B cell (primary cell): ENCODE results near the gene ATP8A2. TPM values are rescaled to one million over a fixed set of nuclear protein-coding genes. Genes with fewer than 3 reads are reported as not detected.

ENCODE experiments used
- ATAC-seq: fragments of 200-7000 bp; cut with Tn5 transposase; one replicate; pipeline ENCODE4 v1.10.0; 2021; ENCODE audit warnings: low read depth, mild to moderate bottlenecking, moderate number of reproducible peaks, moderate library complexity
- CTCF ChIA-PET: fragments of 350-600 bp; sonication (Branson Sonifier 250); formaldehyde crosslinking; loops from one replicate; lab custom pipeline; 2021; ENCODE audit warnings: antibody characterized with exemption, inconsistent platforms; lab: Charles Lee
- POLR2A ChIA-PET: fragments of 350-600 bp; sonication (Branson Sonifier 250); formaldehyde crosslinking; loops from one replicate; lab custom pipeline; 2021; ENCODE audit warnings: antibody characterized with exemption; lab: Charles Lee
- DNase-seq: peaks from one replicate; pipeline ENCODE4 v3.0.0; 2013
- H2AFZ ChIP-seq: 2 replicates; pipeline ENCODE4 v1.6.1; 2012; ENCODE audit warnings: mild to moderate bottlenecking, low read depth, low read length; ENCODE audit not compliant: insufficient read depth, poor library complexity, severe bottlenecking
- H3K27ac ChIP-seq, 2 donors: 1 replicate in 1 of 2; 2 replicates in 1 of 2; pipeline ENCODE4 v1.5.1; 2012 to 2013; ENCODE audit warnings: low read length in 2 of 2, mild to moderate bottlenecking in 2 of 2, moderate library complexity in 1 of 2
- H3K27me3 ChIP-seq, 4 experiments: fragments of 200-600 bp in 1 of 4; sonication (generic) in 1 of 4; replicated peaks in 1 of 4; 1 replicate in 2 of 4; 2 replicates in 2 of 4; pipeline versions ENCODE4 v1.6.1 to v1.7.0; 2013 to 2016; ENCODE audit warnings: low read length in 3 of 4, mild to moderate bottlenecking in 2 of 4, mixed read lengths in 1 of 4, moderate library complexity in 1 of 4; ENCODE audit not compliant: insufficient read depth in 4 of 4, control insufficient read depth in 3 of 4; ENCODE audit errors: control extremely low read depth in 1 of 4
- H3K36me3 ChIP-seq, 2 experiments: replicated peaks in 1 of 2; 1 replicate in 1 of 2; 2 replicates in 1 of 2; pipeline versions ENCODE4 v1.6.1 to v1.7.1; 2013; ENCODE audit warnings: low read length in 1 of 2; ENCODE audit not compliant: insufficient read depth in 2 of 2, control insufficient read depth in 1 of 2; ENCODE audit errors: control extremely low read depth in 1 of 2, extremely low read depth in 1 of 2
- H3K4me1 ChIP-seq, 2 donors: fragments of 200-600 bp in 1 of 2; sonication (generic) in 1 of 2; 1 replicate in 1 of 2; 2 replicates in 1 of 2; pipeline versions ENCODE4 v1.5.1 to v1.6.1; 2013 to 2017; ENCODE audit warnings: low read length in 2 of 2; ENCODE audit not compliant: control insufficient read depth in 2 of 2, insufficient read depth in 2 of 2
- H3K4me2 ChIP-seq: replicated peaks from 2 replicates; pipeline ENCODE3; 2012; ENCODE audit warnings: mild to moderate bottlenecking, low read depth, low read length; ENCODE audit not compliant: poor library complexity, severe bottlenecking
- H3K4me3 ChIP-seq, 5 experiments: fragments of 200-600 bp in 1 of 5; sonication (generic) in 1 of 5; 1 replicate in 3 of 5; 2 replicates in 2 of 5; pipeline versions ENCODE4 v1.5.1 to v1.7.0; 2011 to 2016; ENCODE audit warnings: low read length in 4 of 5, mild to moderate bottlenecking in 4 of 5, low read depth in 2 of 5, control low read depth in 1 of 5, moderate library complexity in 1 of 5; ENCODE audit not compliant: insufficient read depth in 1 of 5; ENCODE audit errors: control extremely low read depth in 1 of 5, extremely low read depth in 1 of 5
- H3K79me2 ChIP-seq: fragments of 200-600 bp; sonication (generic); one replicate; pipeline ENCODE4 v1.6.0; 2016; ENCODE audit warnings: low read length; ENCODE audit not compliant: control insufficient read depth, insufficient read depth
- H3K9ac ChIP-seq: fragments of 200-600 bp; sonication (generic); 2 replicates; pipeline ENCODE4 v1.6.1; 2017; ENCODE audit warnings: mild to moderate bottlenecking, low read length, moderate library complexity
- H3K9me3 ChIP-seq, 3 donors: one replicate each; pipeline versions ENCODE4 v1.6.1 to v1.7.1; 2013; ENCODE audit warnings: low read length in 2 of 3; ENCODE audit not compliant: control insufficient read depth in 2 of 3, insufficient read depth in 1 of 3; ENCODE audit errors: control extremely low read depth in 1 of 3
- H4K20me1 ChIP-seq: 2 replicates; pipeline ENCODE4 v1.6.0; 2012; ENCODE audit warnings: mild to moderate bottlenecking, low read length; ENCODE audit not compliant: insufficient read depth, control insufficient read depth, poor library complexity, severe bottlenecking
- H3K27ac Mint-ChIP-seq: one replicate; pipeline ENCODE4 v1.8.0; 2021; ENCODE audit warnings: mixed read lengths
- H3K27me3 Mint-ChIP-seq: one replicate; pipeline ENCODE4 v1.8.0; 2021; ENCODE audit warnings: mixed read lengths
- H3K4me1 Mint-ChIP-seq: one replicate; pipeline ENCODE4 v1.8.0; 2021; ENCODE audit warnings: mixed read lengths
- H3K4me3 Mint-ChIP-seq: one replicate; pipeline ENCODE4 v1.8.0; 2021; ENCODE audit warnings: mixed read lengths
- H3K9me3 Mint-ChIP-seq: one replicate; pipeline ENCODE4 v1.8.0; 2022; ENCODE audit warnings: mixed read lengths; ENCODE audit not compliant: insufficient read depth
- CTCF ChIP-seq: fragments of 200-600 bp; IDR thresholded peaks from one replicate; pipeline ENCODE4 v1.8.0; 2022; ENCODE audit warnings: antibody characterized with exemption, mild to moderate bottlenecking
- EZH2 ChIP-seq: IDR thresholded peaks from 2 replicates; pipeline ENCODE4 v1.6.1; 2012; ENCODE audit warnings: borderline replicate concordance, low read depth, mild to moderate bottlenecking, moderate library complexity, low read length; ENCODE audit not compliant: insufficient read depth, poor library complexity, severe bottlenecking
- WGBS: methylation state at CpG from one replicate; pipeline ENCODE4 v1.1.5; 2013; ENCODE audit warnings: missing lambda C conversion rate; ENCODE audit not compliant: insufficient coverage; 5-methylcytosine and 5-hydroxymethylcytosine counted together
- intact Hi-C: fragments of 100-400 bp; cut with micrococcal nuclease; formaldehyde crosslinking; loops from one replicate; pipeline ENCODE4 v1.10.0; 2022
- polyA plus RNA-seq: library from polyadenylated mRNA; depleted of rRNA; stranded (reverse); fragments of >200 nt; gene quantifications from 2 replicates; pipeline ENCODE4 v1.2.3, GENCODE V29; 2012
- total RNA-seq, 2 donors: library from RNA; stranded (reverse); fragments of 120-200 nt in 1 of 2; gene quantifications; 1 replicate in 1 of 2; 2 replicates in 1 of 2; pipeline versions ENCODE4 v1.2.3 to v1.2.4, GENCODE V29; 2013 to 2022

ATP8A2 gene
- total and polyA plus RNA-seq, 2 donors (not counting 1 experiment from before 2014, with no cell fraction given), result not detected

GRCh38 chr13:25795277-25795676 lies 423.5 kb downstream of the ATP8A2 start:
- Histone ChIP-seq H3K27me3 (no peaks in the 10 kb centered on the region), H3K9ac (no peak overlapping the region), H3K4me1 (no peaks in the 10 kb centered on the region), H3K4me2 (no peak overlapping the region), H3K9me3 (no peaks in the 10 kb centered on the region), H3K4me3 (no peak overlapping the region), H3K79me2 (no peaks in the 10 kb centered on the region), H4K20me1 (no peaks in the 10 kb centered on the region), H3K36me3 (no peaks in the 10 kb centered on the region), H3K27ac (no peak overlapping the region), H2AFZ (no peak overlapping the region)
- Mint-ChIP-seq H3K4me1 (no peaks in the 10 kb centered on the region), H3K4me3 (no peak overlapping the region), H3K27ac (no peak overlapping the region), H3K27me3 (no peaks in the 10 kb centered on the region), H3K9me3 (no peaks in the 10 kb centered on the region)
- POLR2A ChIA-PET, result no interaction called here
- TF ChIP-seq EZH2, result no peak
- TF ChIP-seq CTCF, result no peak
- CTCF ChIA-PET, result no interaction called here
- no peak for DNase-seq
- ATAC-seq, result no peak
- intact Hi-C loops, result no loop called here
- WGBS, result no CpG with 5 or more reads among the region's 1 CpG

- DNase-seq (no peak), ATAC-seq (no peak)
- H3K9me3 Mint-ChIP-seq, result no peaks in the 10 kb centered on the region
- H3K27me3 Mint-ChIP-seq, result no peaks in the 10 kb centered on the region
- WGBS, result no CpG with 5 or more reads among the region's 1 CpG
- no peaks in the 10 kb centered on the region for H3K9me3 ChIP-seq
- ChIA-PET CTCF (no interaction called here), POLR2A (no interaction called here)
- no peak overlapping the region for H3K4me2 ChIP-seq
- H3K79me2 ChIP-seq, result no peaks in the 10 kb centered on the region
- TF ChIP-seq CTCF, result no peak
- no peak for TF ChIP-seq EZH2
- no peak overlapping the region for H3K4me3 Mint-ChIP-seq
- no peak overlapping the region for H3K4me3 ChIP-seq
- no peak overlapping the region for H3K27ac Mint-ChIP-seq
- no peak overlapping the region for H3K9ac ChIP-seq
- H3K27me3 ChIP-seq, result no peaks in the 10 kb centered on the region
- no peaks in the 10 kb centered on the region for H3K4me1 Mint-ChIP-seq
- H4K20me1 ChIP-seq, result no peaks in the 10 kb centered on the region
- no peak overlapping the region for H3K27ac ChIP-seq
- H3K4me1 ChIP-seq, result no peaks in the 10 kb centered on the region
- H2AFZ ChIP-seq, result no peak overlapping the region
- no peaks in the 10 kb centered on the region for H3K36me3 ChIP-seq
- intact Hi-C loops, result no loop called here
Measured at GRCh38 chr13:25796474-25796873, 424.7 kb downstream of the ATP8A2 start.
